ENCODE measurements around the gene NPHP4.

DNA sequence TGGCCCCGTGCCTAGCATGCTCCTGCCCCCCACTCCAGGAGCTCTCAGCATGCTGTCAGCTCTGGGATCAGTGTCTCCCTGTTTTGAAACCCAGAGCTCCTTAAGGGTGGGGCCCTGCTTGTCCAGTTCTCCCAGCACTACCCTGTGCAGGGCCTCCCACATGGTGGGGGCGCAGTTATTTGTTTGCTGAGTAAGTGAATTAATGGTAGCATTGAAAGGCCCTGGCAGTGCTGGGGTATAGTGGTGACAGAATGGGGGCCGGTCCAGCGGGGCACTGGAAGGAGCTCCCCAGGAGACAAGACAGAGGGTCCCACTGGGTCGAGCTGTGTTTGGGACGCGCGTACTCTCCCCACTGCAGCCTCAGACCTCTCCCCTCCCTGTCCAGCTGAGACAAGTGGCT lies 99.9 kb downstream of the NPHP4 start:
- TF ChIP-seq, protein P1, sequence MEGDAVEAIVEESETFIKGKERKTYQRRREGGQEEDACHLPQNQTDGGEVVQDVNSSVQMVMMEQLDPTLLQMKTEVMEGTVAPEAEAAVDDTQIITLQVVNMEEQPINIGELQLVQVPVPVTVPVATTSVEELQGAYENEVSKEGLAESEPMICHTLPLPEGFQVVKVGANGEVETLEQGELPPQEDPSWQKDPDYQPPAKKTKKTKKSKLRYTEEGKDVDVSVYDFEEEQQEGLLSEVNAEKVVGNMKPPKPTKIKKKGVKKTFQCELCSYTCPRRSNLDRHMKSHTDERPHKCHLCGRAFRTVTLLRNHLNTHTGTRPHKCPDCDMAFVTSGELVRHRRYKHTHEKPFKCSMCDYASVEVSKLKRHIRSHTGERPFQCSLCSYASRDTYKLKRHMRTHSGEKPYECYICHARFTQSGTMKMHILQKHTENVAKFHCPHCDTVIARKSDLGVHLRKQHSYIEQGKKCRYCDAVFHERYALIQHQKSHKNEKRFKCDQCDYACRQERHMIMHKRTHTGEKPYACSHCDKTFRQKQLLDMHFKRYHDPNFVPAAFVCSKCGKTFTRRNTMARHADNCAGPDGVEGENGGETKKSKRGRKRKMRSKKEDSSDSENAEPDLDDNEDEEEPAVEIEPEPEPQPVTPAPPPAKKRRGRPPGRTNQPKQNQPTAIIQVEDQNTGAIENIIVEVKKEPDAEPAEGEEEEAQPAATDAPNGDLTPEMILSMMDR (IDR thresholded peaks at IDR 0.05) = no peak
- TF ChIP-seq, protein P2, sequence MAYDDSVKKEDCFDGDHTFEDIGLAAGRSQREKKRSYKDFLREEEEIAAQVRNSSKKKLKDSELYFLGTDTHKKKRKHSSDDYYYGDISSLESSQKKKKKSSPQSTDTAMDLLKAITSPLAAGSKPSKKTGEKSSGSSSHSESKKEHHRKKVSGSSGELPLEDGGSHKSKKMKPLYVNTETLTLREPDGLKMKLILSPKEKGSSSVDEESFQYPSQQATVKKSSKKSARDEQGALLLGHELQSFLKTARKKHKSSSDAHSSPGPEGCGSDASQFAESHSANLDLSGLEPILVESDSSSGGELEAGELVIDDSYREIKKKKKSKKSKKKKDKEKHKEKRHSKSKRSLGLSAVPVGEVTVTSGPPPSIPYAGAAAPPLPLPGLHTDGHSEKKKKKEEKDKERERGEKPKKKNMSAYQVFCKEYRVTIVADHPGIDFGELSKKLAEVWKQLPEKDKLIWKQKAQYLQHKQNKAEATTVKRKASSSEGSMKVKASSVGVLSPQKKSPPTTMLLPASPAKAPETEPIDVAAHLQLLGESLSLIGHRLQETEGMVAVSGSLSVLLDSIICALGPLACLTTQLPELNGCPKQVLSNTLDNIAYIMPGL (CRISPR knock-in tag; IDR thresholded peaks at IDR 0.05; ENCODE audit: borderline replicate concordance) = no peak
- TF ChIP-seq POLR2A (IDR thresholded peaks at IDR 0.05; ENCODE audit: low read length) = no peak
- no peak for TF ChIP-seq RAD21 (conservative IDR thresholded peaks at IDR 0.05 in 1 of 2, IDR thresholded peaks at IDR 0.05 in 1 of 2)
- TF ChIP-seq EHF (CRISPR knock-in tag; IDR thresholded peaks at IDR 0.05) = no peak
- TF ChIP-seq EP300 (IDR thresholded peaks at IDR 0.05) = no peak
- no peak for TF ChIP-seq ZNF302 (CRISPR knock-in tag; IDR thresholded peaks at IDR 0.05)
- TF ChIP-seq, protein P3, sequence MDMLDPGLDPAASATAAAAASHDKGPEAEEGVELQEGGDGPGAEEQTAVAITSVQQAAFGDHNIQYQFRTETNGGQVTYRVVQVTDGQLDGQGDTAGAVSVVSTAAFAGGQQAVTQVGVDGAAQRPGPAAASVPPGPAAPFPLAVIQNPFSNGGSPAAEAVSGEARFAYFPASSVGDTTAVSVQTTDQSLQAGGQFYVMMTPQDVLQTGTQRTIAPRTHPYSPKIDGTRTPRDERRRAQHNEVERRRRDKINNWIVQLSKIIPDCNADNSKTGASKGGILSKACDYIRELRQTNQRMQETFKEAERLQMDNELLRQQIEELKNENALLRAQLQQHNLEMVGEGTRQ (IDR thresholded peaks at IDR 0.05) = no peak
- TF ChIP-seq ZFP36 (IDR thresholded peaks at IDR 0.05; ENCODE audit: borderline replicate concordance, partially characterized antibody) = no peak
